Astrocyte of the spinal cord (primary cell): ENCODE results near the gene RUNDC3A.
A peak's percentile ranks its signal among the peaks of the same experiment; 100 is the strongest.
"Not testable (repeated sequence)": the region's sequence is repeated elsewhere in the genome, so short reads cannot be mapped to it uniquely, and the experiment has no call there.

Experiments used
- DNase-seq: peaks from one replicate; pipeline ENCODE4 v3.0.0; 2011; ENCODE audit warnings: low read depth, low spot score
- H3K4me3 ChIP-seq: 2 replicates; pipeline ENCODE4 v1.5.1; 2011; ENCODE audit warnings: low read depth, mild to moderate bottlenecking, low read length, moderate library complexity
- in situ Hi-C: cut with HindIII; loops from 2 replicates; pipeline ENCODE4 v1.10.0; 2017; ENCODE audit warnings: low sequenced_read_pairs
- TF ChIP-seq, protein P1 (sequence below): IDR thresholded peaks from 2 replicates; pipeline ENCODE4 v1.5.1; 2012; ENCODE audit warnings: low read depth, mild to moderate bottlenecking, low read length, inconsistent platforms

RUNDC3A gene

DNA sequence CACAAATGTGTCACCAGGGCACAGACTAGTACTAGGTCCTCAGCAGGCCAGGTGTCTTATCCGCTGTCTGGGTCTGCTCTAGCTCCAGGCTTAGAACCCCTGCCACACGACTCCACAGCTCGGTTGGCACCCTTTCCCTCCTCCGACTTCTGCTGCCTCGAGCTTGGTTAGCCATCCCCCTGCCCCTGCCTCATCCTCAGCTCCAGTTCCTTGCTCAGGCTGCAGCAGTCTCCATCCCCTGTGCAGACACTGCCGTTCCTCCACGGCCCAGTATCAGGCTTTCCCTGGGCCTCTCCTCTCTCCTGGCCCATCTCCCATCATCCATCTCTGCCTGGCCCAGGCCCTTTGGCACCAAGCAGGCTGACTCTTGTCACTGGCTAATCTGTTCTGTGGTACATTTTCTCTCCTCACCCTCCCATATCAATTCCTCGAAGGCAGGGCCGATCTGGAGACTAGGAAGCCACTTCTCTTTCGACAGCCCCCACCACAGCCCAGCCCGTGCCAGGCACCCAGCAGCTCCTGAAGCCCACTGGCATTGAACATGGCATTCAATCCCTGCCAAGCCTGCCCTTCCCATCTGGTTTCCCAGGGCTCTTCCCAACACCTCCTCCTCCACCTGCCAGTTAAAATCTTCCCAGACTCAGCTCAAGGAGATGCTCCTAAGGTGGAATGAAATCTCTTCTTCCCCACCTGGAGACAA, 35.3 kb downstream of the RUNDC3A start:
- H3K4me3 ChIP-seq: no peak overlapping the region
- DNase-seq: no peak
- in situ Hi-C loops: no loop called here
- TF ChIP-seq, protein P1, sequence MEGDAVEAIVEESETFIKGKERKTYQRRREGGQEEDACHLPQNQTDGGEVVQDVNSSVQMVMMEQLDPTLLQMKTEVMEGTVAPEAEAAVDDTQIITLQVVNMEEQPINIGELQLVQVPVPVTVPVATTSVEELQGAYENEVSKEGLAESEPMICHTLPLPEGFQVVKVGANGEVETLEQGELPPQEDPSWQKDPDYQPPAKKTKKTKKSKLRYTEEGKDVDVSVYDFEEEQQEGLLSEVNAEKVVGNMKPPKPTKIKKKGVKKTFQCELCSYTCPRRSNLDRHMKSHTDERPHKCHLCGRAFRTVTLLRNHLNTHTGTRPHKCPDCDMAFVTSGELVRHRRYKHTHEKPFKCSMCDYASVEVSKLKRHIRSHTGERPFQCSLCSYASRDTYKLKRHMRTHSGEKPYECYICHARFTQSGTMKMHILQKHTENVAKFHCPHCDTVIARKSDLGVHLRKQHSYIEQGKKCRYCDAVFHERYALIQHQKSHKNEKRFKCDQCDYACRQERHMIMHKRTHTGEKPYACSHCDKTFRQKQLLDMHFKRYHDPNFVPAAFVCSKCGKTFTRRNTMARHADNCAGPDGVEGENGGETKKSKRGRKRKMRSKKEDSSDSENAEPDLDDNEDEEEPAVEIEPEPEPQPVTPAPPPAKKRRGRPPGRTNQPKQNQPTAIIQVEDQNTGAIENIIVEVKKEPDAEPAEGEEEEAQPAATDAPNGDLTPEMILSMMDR: no peak

DNA sequence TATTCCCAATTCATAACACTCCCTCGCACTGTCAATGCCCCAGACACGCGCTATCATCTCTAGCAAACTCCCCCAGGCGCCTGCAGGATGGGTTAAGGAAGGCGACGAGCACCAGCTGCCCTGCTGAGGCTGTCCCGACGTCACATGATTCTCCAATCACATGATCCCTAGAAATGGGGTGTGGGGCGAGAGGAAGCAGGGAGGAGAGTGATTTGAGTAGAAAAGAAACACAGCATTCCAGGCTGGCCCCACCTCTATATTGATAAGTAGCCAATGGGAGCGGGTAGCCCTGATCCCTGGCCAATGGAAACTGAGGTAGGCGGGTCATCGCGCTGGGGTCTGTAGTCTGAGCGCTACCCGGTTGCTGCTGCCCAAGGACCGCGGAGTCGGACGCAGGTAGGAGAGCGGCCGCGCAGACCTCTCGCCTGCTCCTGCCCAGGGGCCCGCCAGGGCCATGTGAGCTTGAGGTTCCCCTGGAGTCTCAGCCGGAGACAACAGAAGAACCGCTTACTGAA, 36.6 kb downstream of the RUNDC3A start, which contains the start of gene GRN:
GRN (plus strand) TSS at position 364 of the 515 bp plus-strand sequence. CDS start 3,863 bp downstream, outside the sequence.
- DNase-seq: peak; percentile 99
- in situ Hi-C loops: no loop called here
- peak within 1 kb of the TSS; percentile 95 for H3K4me3 ChIP-seq
- TF ChIP-seq, protein P1: no peak

DNA sequence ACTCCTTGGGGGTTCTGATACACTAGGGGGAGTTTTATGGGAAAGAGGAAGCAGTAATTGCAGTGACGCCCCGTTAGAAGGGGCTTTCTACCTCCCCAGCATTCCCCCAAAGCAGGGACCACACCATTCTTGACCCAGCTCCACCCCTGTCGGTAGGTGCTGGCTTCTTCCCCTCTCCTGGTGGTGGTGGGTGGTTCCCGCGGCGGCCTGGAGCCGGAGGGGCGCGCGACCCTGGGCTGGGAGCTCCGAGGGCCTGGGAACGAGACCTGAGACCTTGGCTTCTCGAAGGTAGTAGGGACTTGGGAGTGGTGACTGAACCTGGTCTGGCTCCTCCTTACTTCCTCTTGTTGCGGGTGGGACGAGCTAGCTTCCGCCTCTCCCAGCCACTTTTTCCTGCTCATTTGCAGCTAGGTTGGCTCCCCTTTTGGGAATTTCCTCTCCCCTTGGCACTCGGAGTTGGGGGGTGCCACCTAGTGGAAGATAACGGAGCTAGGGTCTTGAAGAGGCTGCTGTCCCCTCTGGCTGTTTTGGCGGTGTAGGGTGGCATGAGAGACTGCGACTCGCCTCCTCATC, 37.1 kb downstream of the RUNDC3A start:
- DNase-seq: peak; percentile 56
- peak overlapping the region; percentile 95 for H3K4me3 ChIP-seq
- TF ChIP-seq, protein P1: peak; percentile 58
- in situ Hi-C loops: no loop called here

DNA sequence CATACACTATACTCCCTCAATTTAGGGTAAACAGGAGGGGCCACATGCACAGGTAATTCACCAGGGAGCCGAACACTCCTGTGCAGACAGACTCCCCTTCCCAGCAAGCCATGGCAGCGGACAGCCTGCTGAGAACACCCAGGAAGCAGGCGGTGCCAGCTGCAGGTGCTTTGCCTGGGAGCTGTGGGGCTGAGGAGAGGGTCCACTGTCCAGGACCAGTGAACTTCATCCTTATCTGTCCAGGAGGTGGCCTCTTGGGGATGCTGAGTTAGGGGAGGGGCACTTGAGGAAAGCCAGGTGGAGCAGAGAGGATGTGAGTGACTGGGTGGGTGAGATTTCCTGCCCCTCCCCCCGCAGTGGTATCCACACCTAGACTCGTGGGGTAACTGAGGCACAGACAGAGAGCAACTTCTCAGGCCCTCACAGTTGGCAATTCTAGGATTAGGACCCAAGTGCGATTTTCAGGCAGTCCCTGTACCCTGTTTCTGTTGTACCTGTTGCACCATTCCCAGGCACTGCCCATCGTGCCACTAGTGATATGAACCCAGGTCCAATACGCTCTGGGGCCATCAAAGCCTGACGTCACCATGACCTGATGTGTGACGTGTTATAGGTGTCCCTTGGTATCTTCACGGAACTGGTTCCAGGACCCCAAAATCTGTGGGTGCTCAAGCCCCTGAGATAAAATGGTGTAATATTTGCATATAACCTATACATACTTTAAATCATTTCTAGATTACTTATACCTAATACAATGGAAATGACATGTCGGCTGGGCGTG, 37.9 kb downstream of the RUNDC3A start:
- in situ Hi-C loops: no loop called here
- DNase-seq: no peak
- TF ChIP-seq, protein P1: no peak
- peak overlapping the region; percentile 95 for H3K4me3 ChIP-seq

DNA sequence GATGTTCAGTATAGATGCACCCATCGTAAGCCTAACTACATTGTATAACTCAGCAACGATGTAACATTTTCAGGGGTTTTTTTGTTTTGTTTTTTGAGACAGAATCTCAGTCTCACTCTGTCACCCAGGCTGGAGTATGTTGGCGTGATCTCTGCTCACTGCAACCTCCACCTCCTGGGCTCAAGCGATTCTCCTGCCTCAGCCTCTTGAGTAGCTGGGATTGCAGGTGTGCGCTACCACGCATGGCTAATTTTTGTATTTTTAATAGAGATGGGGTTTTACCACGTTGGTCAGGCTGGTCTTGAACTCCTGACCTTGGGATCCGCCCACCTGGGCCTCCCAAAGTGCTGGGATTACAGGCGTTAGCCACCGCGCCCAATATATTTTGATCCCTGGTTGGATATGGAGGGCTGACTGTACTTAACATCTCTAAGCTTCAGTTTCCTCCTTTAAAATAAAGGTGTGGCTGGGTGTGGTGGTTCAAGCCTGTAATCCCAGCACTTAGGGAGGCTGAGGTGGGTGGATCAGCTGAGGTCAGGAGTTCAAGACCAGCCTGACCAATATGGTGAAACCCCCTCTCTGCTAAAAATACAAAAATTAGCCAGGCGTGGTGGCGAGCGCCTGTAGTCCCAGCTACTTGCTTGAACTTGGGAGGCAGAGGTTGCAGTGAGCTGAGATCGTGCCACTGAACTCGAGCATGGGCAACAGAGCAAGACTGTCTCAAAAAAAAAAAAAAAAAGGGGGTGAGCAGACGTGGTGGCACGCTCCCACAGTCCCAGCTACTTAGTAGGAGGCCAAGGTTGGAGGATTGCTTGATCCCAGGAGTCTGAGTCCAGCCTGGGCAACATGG, 39.0 kb downstream of the RUNDC3A start:
- in situ Hi-C loops, H3K4me3 ChIP-seq, DNase-seq: not testable (repeated sequence)

DNA sequence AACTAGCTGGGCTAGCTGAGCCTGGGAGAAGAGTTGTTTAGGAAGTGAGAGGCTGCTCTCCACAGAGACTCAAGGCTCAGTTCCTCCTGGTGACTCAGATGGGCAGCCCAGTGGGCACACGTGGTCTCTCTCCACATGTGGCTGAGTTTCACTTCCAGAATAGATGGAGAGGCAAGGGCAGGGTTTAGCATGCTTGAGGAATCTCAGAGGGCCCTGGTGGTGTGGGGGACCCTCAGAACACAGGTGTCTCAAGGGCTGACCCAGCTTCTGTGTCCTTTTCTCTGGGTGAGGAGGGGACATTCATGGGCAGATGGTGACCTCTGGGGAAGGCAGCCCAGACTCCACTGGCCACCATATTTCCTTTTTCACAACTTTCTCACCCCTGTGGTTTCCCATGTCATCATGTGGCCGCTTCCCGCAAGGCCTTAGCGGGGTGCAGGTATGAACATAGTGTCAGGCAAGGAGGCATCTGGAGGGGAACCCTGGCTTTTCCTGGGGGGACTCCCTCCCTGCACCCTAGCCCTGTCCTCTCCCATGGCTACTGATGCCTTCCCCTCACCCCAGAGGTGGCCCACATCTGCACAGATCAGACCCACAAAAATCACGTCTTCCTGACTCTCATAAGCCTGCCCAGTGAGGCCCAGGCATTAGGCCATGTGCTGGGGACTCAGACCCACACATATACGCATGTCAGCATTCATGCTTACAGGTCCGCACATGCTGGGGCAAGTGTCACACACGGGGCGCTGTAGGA, 40.0 kb downstream of the RUNDC3A start:
- H3K4me3 ChIP-seq: no peak overlapping the region
- TF ChIP-seq, protein P1: no peak
- peak; percentile 43 for DNase-seq
- in situ Hi-C loops: no loop called here
